MG63 (cell line): ENCODE results near the gene ATG9B. TPM values are rescaled to one million over a fixed set of nuclear protein-coding genes. Genes with fewer than 3 reads are reported as not detected.
A peak's percentile ranks its signal among the peaks of the same experiment; 100 is the strongest.

Experiments
- DNase-seq: peaks from one replicate; pipeline ENCODE4 v3.0.0-alpha.2; 2020
- H3K27me3 ChIP-seq: fragments of 250-450 bp; sonication (Bioruptor Pico); 2 replicates; pipeline ENCODE4 v1.5.1; 2020; ENCODE audit warnings: mild to moderate bottlenecking, moderate library complexity
- H3K36me3 ChIP-seq: fragments of 250-450 bp; sonication (Bioruptor Pico); 2 replicates; pipeline ENCODE4 v1.5.1; 2020; ENCODE audit warnings: mild to moderate bottlenecking, moderate library complexity
- H3K4me3 ChIP-seq: fragments of 250-450 bp; sonication (Bioruptor Pico); 2 replicates; pipeline ENCODE4 v1.5.1; 2020; ENCODE audit warnings: mild to moderate bottlenecking, moderate library complexity
- H3K9me3 ChIP-seq: fragments of 250-450 bp; sonication (Bioruptor Pico); 2 replicates; pipeline ENCODE4 v1.5.1; 2020; ENCODE audit warnings: mild to moderate bottlenecking, moderate library complexity
- total RNA-seq: library from RNA; depleted of rRNA; stranded (reverse); fragments of >200 nt; shearing (Covaris generic); gene quantifications from 2 replicates; pipeline ENCODE4 v1.2.3, GENCODE V29; 2014; ENCODE audit warnings: low replicate concordance; rRNA removed

The ATG9B gene, protein sequence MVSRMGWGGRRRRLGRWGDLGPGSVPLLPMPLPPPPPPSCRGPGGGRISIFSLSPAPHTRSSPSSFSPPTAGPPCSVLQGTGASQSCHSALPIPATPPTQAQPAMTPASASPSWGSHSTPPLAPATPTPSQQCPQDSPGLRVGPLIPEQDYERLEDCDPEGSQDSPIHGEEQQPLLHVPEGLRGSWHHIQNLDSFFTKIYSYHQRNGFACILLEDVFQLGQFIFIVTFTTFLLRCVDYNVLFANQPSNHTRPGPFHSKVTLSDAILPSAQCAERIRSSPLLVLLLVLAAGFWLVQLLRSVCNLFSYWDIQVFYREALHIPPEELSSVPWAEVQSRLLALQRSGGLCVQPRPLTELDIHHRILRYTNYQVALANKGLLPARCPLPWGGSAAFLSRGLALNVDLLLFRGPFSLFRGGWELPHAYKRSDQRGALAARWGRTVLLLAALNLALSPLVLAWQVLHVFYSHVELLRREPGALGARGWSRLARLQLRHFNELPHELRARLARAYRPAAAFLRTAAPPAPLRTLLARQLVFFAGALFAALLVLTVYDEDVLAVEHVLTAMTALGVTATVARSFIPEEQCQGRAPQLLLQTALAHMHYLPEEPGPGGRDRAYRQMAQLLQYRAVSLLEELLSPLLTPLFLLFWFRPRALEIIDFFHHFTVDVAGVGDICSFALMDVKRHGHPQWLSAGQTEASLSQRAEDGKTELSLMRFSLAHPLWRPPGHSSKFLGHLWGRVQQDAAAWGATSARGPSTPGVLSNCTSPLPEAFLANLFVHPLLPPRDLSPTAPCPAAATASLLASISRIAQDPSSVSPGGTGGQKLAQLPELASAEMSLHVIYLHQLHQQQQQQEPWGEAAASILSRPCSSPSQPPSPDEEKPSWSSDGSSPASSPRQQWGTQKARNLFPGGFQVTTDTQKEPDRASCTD
- total RNA-seq: not detected in 2 replicates

DNA sequence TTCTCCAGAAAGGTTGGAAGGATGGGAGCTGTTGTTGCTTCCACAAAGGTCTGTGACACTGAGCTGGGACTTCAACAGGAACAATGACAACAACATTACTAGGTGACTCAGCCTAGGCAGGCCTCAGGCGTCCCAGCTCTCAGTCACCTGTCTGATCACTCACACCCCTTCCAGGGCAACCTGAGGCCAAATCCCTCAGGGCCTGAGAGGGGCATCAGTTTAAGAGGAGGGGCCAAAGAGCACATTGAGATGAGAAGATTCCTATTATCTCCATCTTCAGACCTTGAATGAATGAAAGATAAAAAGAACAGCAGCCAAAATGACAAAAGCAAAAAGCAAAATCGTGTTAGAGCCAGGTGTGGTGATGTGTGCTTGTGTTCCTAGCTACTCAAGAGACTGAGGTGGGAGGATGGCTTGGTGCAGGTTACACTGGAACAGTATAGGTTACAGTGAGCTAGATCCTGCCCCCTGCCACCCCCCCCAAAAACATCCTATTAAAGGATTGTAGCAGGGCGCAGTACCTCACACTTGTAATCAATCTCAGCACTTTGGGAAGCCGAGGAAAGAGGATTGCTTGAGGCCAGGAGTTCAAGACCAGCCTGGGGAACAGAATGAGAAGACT lies at the start of gene ATG9B:
Gene ATG9B (minus strand): TSS at position 60 of the 622 bp plus-strand sequence. CDS start 71 bp downstream, outside the sequence.
- Histone ChIP-seq H3K36me3 (no peaks in the 10 kb centered on the region), H3K9me3 (no peaks in the 10 kb centered on the region), H3K27me3 (no peaks in the 10 kb centered on the region), H3K4me3 (no peak within 1 kb of the TSS)
- no peak for DNase-seq

DNA sequence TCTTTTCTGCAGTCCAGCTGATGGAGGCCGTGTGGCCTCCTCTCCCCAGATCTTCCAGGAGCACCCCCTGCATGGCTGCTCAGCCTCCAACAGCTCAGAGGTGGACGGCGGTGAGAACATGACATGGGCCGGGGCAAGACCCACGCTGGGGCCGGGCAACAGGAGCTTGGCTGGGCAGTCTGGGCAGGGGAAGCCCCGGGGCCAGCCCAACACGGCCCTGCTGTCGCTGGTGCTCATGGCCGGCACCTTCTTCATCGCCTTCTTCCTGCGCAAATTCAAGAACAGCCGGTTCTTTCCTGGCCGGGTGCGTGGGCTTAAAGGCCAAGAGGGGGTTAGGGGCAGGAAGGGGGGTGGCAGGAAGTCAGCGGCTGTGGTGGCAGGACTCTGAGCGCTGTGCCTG lies 49.7 kb upstream of the ATG9B start:
- H3K9me3 ChIP-seq: no peaks in the 10 kb centered on the region
- no peak for DNase-seq
- H3K27me3 ChIP-seq: no peaks in the 10 kb centered on the region
- no peak overlapping the region for H3K4me3 ChIP-seq
- H3K36me3 ChIP-seq: peaks cover 2% of the 10 kb centered on the region; the same call in 1 of the 2 replicates

DNA sequence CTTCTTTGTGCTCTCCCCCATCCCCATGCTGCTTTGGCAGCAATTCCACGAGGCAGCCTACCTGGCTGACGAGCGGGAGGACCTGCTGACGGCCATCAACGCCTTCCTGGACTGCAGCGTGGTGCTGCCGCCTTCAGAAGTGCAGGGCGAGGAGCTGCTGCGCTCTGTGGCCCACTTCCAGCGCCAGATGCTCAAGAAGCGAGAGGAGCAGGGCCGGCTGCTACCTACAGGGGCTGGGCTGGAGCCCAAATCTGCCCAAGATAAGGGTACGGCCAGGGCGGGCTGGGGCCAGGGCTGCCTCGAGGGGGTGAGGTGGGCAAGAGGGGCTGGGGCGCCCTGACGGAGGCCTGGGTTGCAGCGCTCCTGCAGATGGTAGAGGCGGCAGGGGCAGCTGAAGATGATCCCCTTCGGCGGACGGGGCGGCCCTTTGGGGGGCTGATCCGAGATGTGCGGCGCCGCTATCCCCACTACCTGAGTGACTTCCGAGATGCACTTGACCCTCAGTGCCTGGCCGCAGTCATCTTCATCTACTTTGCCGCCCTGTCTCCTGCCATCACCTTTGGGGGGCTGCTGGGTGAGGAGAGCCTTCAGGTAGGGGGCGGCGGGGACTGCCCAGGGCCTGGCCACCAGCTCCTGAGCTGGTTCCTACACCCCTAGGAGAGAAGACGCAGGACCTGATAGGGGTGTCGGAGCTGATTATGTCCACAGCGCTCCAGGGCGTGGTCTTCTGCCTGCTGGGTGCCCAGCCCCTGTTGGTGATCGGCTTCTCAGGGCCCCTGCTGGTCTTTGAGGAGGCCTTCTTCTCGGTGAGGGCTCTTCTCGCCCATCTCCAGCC lies 47.0 kb upstream of the ATG9B start:
- Histone ChIP-seq H3K9me3 (no peaks in the 10 kb centered on the region), H3K27me3 (no peaks in the 10 kb centered on the region), H3K4me3 (no peak overlapping the region), H3K36me3 (no peaks in the 10 kb centered on the region; the same call in none of the 2 replicates)
- DNase-seq: no peak

DNA sequence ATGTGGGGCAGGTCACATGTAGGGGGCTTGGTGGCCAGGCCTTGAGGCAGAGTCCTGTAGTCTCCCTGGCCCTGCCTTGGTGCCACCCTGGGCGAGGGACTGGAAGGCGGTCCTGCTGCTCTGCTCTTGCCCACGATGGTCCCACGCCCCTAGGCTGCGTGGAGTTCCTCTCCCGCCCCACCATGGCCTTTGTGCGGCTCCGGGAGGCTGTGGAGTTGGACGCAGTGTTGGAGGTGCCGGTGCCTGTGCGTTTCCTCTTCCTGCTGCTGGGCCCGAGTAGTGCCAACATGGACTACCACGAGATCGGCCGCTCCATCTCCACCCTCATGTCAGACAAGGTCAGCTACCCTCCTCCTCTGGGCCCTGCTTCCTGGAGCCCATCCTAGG lies 46.3 kb upstream of the ATG9B start:
- no peak for DNase-seq
- Histone ChIP-seq H3K4me3 (no peak overlapping the region), H3K27me3 (no peaks in the 10 kb centered on the region), H3K36me3 (no peaks in the 10 kb centered on the region; the same call in none of the 2 replicates), H3K9me3 (no peaks in the 10 kb centered on the region)

DNA sequence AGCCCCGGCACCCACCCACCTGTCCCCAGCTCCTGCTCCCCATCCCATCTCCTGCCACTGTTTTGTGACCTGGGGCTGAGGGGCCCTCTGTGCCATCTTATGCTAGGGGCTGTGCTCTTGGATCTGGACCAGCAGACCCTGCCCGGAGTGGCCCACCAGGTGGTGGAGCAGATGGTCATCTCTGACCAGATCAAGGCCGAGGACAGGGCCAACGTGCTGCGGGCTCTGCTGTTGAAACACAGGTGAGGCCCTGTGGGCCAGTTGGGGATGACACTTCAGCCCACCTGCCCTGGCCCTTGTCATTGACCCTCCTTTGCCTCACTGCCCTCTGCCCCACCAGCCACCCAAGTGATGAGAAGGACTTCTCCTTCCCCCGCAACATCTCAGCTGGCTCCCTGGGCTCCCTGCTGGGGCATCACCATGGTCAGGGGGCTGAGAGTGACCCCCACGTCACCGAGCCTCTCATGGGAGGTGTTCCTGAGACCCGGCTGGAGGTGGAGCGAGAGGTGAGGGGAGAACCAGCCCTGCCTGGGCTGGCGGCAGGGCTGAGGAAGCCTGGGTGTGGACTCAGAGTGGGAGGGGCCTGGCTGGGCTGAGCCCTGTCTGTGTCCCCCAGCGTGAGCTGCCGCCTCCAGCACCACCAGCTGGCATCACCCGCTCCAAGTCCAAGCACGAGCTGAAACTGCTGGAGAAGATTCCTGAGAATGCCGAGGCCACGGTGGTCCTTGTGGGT lies 45.7 kb upstream of the ATG9B start:
- Histone ChIP-seq H3K27me3 (no peaks in the 10 kb centered on the region), H3K36me3 (no peaks in the 10 kb centered on the region; the same call in none of the 2 replicates), H3K9me3 (no peaks in the 10 kb centered on the region), H3K4me3 (no peak overlapping the region)
- DNase-seq: no peak

DNA sequence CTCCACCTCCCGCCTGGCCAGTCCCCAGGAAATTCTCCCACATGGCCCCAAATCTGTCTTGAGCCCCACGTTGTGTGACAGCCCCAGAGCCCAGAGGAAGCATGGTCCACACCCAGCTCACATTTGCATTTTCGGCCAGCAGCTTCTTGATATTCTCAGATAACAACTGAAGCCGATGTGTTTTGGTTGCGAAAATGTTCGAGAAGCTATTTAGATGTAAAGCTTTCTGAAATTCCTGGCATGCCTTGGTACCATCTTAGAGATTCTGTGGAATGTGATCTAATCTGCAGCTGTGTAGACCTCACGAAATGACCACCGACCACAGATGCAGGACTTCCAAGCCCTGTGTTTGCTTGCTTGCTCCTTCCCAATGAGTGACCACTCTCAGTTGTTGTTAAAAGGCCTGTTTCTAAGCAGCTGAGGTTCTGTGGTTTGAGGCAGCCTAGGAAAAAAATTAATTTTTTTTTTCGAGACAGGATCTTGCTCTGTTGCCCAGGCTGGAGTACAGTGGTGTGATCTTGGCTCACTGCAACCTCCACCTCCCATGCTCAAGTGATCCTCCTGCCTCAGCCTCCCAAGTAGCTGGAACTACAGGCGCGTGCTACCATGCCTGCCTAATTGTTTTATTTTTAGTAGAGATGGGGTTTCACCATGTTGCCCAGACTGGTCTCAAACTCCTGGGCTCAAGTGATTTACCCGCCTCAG lies 43.9 kb upstream of the ATG9B start:
- Histone ChIP-seq H3K36me3 (no peaks in the 10 kb centered on the region; the same call in none of the 2 replicates), H3K4me3 (no peak overlapping the region)
- DNase-seq: no peak

DNA sequence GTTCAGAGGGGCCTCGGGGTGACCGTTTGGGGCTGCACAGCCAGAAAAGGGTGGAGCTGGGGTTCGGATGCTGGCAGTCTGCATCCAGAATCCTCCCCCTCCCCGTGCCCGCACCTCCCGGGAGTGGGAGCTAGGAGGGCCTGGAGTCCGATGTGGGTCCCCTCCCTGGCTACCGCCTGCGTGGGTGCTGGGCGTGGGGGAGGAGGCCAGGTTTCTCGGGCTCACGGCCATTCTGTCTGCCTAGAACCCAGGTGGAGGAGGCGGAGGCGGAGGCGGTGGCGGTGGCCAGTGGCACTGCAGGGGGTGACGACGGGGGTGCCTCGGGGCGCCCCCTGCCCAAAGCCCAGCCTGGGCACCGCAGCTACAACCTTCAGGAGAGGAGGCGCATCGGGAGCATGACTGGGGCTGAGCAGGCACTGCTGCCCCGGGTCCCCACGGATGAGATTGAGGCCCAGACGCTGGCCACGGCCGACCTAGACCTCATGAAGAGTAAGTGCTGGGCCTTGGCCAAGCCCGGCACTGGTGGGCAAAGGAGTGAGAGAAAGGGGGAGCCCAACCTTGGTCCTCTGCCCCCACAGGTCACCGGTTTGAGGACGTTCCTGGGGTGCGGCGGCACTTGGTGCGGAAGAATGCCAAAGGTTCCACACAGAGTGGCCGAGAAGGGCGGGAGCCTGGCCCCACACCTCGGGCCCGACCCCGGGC lies 42.1 kb upstream of the ATG9B start:
- no peaks in the 10 kb centered on the region for H3K27me3 ChIP-seq
- H3K9me3 ChIP-seq: no peaks in the 10 kb centered on the region
- H3K4me3 ChIP-seq: no peak overlapping the region
- DNase-seq: no peak
- no peaks in the 10 kb centered on the region; the same call in 1 of the 2 replicates for H3K36me3 ChIP-seq

More for the DNA sequence above, 43.9 kb upstream of the ATG9B start:
- no peaks in the 10 kb centered on the region for H3K9me3 ChIP-seq
- no peaks in the 10 kb centered on the region for H3K27me3 ChIP-seq

DNA sequence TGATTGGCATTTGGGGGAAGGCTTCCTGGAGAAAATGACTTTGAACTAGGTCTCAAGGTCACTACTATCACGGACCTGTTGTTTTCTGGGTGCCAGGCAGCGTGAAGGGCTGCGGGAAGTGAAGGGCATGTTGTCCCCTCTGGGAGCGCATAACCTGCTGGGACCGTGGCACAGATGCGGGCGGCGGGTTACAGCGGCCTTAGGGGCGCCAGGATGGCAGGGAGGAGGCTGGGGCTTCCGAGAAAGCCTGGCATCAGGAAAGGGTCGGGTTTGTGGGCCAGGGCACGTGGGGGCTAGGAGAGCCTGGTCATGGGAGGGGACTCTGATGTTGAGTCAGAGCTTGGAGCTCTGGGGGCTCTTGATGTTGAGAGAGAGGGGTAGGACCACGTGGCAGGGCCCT lies 41.2 kb upstream of the ATG9B start:
- DNase-seq: no peak
- H3K27me3 ChIP-seq: no peaks in the 10 kb centered on the region
- no peaks in the 10 kb centered on the region; the same call in 1 of the 2 replicates for H3K36me3 ChIP-seq
- H3K4me3 ChIP-seq: no peak overlapping the region
- no peaks in the 10 kb centered on the region for H3K9me3 ChIP-seq

DNA sequence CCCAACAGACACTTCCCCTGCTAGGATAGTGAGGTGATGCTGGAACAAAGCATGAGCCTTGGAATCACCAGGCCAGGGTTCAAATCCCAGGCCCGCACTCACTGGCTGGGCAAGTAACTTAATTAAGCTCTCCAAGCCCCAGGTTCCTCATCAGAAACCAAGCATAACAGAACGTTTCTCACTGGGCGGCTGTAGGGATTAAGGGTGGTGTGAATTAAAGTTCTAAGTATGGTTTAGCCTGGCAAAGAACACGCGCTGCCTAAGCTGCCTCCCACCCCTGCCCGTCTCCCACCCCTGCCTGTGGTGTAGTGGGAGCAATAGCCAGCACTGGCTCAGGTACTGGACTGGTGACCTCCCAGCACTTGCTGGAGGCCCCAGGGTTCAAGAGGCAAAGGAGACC lies 40.7 kb upstream of the ATG9B start:
- H3K27me3 ChIP-seq: no peaks in the 10 kb centered on the region

DNA sequence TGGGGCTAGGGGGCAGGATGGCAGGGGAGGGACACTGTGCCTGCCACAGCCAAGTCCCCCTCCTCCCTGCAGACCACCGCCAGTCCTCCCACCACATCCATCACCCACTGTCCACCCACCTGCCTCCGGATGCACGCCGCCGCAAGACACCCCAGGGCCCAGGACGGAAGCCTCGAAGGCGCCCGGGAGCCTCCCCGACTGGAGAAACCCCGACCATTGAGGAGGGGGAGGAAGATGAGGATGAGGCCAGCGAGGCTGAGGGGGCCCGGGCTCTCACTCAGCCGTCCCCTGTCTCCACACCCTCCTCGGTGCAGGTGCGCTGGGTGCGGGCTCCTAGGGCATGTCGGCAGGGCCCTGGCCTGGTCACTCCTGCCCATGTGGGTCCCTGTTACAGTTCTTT lies 40.2 kb upstream of the ATG9B start:
- H3K4me3 ChIP-seq: no peak overlapping the region
- no peaks in the 10 kb centered on the region; the same call in 1 of the 2 replicates for H3K36me3 ChIP-seq
- DNase-seq: no peak
- no peaks in the 10 kb centered on the region for H3K9me3 ChIP-seq
- H3K27me3 ChIP-seq: no peaks in the 10 kb centered on the region

More for the DNA sequence above, 40.7 kb upstream of the ATG9B start:
- no peaks in the 10 kb centered on the region; the same call in 1 of the 2 replicates for H3K36me3 ChIP-seq
- H3K9me3 ChIP-seq: no peaks in the 10 kb centered on the region
- no peak for DNase-seq
- H3K4me3 ChIP-seq: no peak overlapping the region

DNA sequence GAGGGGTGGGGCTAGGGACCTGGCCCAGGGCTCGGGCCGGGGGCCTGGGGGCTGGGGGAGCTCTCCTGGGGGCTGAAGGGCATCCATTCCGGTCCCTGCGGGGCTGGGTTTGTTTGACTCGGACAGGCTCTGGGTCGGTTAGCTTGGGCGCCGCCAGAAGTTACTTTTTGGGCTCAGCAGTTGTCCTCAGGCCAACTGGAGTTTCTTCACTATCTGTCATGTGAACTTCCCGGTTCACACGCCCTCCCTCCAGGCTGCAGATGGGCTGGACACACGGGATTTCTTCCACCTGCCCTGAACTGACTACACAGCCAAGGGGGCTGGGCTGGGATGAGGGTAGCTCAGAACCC lies 38.9 kb upstream of the ATG9B start:
- H3K4me3 ChIP-seq: no peak overlapping the region
- no peaks in the 10 kb centered on the region; the same call in 1 of the 2 replicates for H3K36me3 ChIP-seq
- H3K9me3 ChIP-seq: no peaks in the 10 kb centered on the region
- no peak for DNase-seq
- no peaks in the 10 kb centered on the region for H3K27me3 ChIP-seq

DNA sequence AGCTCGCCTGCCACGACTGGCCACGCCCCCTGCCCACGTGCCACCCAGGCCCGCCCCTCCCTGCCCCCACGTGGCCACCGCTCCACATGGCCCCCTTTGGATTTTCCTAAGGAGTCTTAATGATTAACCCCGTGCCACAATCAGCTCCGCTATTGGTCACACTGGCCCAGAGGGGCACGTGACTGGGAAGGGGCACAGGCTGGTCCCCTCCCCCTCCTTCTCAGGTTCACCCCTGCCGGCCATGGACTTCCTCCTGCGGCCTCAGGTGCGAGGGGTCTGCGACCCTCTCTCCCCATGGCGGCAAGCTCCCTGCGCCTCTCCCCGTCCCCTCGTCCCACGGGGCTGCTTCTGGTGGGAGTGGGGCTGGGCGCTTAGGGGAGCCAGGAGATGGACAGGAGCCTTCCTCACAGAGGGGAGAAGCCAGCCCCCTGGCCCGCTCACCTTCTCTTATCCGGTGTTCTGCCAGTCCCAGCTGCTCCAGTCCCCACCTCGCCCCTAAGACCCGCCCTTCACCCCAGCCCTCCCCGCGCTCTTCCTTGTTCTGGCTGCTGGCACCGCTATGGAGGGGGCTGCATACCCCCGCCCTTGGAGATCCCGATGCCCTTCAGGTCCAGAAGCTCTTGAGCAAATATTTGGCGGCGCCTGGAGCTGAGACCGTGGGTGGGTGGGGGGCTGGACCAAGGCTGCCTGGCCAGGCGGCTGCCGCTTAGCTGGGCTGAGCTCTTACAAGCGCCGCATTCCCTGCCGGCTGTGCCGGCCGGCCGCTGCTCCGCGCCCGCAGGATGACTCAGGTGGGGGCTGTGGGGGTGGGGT lies 38.3 kb upstream of the ATG9B start:
- Histone ChIP-seq H3K9me3 (no peaks in the 10 kb centered on the region), H3K27me3 (no peaks in the 10 kb centered on the region), H3K36me3 (no peaks in the 10 kb centered on the region), H3K4me3 (no peak overlapping the region)
- DNase-seq: peak; percentile 30

DNA sequence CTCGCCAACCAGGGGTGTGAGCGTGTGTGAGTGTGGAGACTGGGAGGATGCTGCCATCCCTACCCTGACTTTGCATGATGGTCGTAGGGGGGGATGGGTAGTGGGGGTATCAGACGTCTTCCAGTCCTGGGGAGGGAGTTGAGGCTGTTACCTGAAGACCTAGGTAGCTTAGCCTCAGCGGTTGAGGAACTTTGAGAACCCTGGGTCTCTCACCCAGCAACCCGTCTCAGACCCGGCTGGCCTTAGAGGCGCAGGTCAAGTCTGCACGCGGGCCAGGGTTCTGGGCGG lies 37.8 kb upstream of the ATG9B start:
- no peaks in the 10 kb centered on the region for H3K36me3 ChIP-seq
- H3K4me3 ChIP-seq: no peak overlapping the region
- no peak for DNase-seq

More for the DNA sequence above, 37.8 kb upstream of the ATG9B start:
- H3K27me3 ChIP-seq: no peaks in the 10 kb centered on the region
- H3K9me3 ChIP-seq: no peaks in the 10 kb centered on the region
